ENCODE data around the gene SERPINB11. TPM values are rescaled to one million over a fixed set of nuclear protein-coding genes. Genes with fewer than 3 reads are reported as not detected.
"Not testable (repeated sequence)": the region's sequence is repeated elsewhere in the genome, so short reads cannot be mapped to it uniquely, and the experiment has no call there.

Gene SERPINB11
- not detected for total RNA-seq

DNA sequence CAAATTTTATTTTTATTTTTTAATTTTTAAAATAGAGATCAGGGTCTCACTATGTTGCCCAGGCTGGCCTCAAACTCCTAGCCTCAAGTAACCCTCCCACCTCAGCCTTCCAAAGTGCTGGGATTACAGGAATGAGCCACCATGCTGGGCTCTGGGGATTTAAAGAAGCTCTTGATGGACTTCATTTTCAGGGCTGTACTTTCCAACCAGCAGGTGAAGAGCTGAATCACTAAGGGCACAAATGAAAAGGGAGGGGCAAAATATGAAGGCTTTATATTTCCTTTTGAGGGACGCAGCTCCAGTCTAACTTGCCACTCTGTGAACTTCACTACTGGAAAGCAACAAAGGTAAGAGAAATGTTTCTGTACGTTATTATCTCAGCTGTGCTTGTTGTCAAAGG is at the start of gene SERPINB11:
TSS of gene SERPINB11 (plus strand) at position 301 of the 400 bp plus-strand sequence. CDS start 7,234 bp downstream, outside the sequence.
- no peaks in the 10 kb centered on the region for H3K27me3 ChIP-seq
- no peak within 1 kb of the TSS for H3K27ac ChIP-seq
- no peak within 1 kb of the TSS for H3K4me3 ChIP-seq
- no peaks in the 10 kb centered on the region for H3K36me3 ChIP-seq
- intact Hi-C loops (cut with DNase I; ENCODE audit: low total_unique reads) (no loop called here), in situ Hi-C loops (cut with MboI; ENCODE audit: low sequenced_read_pairs in 4 of 4) (no loop called here)
- no peak for DNase-seq
- H3K9me3 ChIP-seq = no peaks in the 10 kb centered on the region
- H3K4me1 ChIP-seq = no peaks in the 10 kb centered on the region
- no peak for TF ChIP-seq POLR2A (IDR thresholded peaks at IDR 0.05)
- TF ChIP-seq, protein P1, sequence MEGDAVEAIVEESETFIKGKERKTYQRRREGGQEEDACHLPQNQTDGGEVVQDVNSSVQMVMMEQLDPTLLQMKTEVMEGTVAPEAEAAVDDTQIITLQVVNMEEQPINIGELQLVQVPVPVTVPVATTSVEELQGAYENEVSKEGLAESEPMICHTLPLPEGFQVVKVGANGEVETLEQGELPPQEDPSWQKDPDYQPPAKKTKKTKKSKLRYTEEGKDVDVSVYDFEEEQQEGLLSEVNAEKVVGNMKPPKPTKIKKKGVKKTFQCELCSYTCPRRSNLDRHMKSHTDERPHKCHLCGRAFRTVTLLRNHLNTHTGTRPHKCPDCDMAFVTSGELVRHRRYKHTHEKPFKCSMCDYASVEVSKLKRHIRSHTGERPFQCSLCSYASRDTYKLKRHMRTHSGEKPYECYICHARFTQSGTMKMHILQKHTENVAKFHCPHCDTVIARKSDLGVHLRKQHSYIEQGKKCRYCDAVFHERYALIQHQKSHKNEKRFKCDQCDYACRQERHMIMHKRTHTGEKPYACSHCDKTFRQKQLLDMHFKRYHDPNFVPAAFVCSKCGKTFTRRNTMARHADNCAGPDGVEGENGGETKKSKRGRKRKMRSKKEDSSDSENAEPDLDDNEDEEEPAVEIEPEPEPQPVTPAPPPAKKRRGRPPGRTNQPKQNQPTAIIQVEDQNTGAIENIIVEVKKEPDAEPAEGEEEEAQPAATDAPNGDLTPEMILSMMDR (IDR thresholded peaks at IDR 0.05 in 4 of 5, conservative IDR thresholded peaks at IDR 0.05 in 1 of 5) = no peak
- no peak for ATAC-seq

DNA sequence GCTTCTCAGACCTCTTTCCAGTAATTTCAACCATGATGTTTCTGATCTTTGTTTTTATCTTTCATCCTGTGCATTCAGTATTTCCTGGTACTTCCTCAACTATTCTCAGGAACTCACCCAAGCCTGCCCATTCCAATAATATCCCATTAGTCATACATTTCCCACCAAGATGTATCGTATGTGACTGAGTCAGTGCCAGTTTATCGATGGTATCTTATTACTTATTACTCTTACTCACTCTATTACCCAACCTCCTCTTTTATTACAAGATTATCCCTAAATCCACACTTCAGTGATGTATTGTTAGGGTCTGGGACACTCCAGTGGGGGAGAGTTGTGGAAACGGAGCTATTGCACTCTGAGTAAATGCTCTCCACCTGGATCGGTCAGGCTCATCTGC is 43.8 kb upstream of the SERPINB11 start:
- H3K27me3 ChIP-seq; intact Hi-C loops (cut with DNase I; ENCODE audit: low total_unique reads); H3K9me3 ChIP-seq; H3K4me3 ChIP-seq; ATAC-seq; H3K27ac ChIP-seq; in situ Hi-C loops (cut with MboI; ENCODE audit: low sequenced_read_pairs in 4 of 4); DNase-seq; H3K36me3 ChIP-seq; H3K4me1 ChIP-seq: not testable (repeated sequence)

GRCh38 chr18:63661750-63662149 is 41.0 kb upstream of the SERPINB11 start, which contains the start of gene SERPINB3:
TSS of gene SERPINB3 (minus strand) at chr18:63661893. CDS start at chr18:63661216, 677 bp downstream.
- ATAC-seq; H3K4me1 ChIP-seq; in situ Hi-C loops (cut with MboI; ENCODE audit: low sequenced_read_pairs in 4 of 4); H3K9me3 ChIP-seq; intact Hi-C loops (cut with DNase I; ENCODE audit: low total_unique reads); H3K4me3 ChIP-seq; H3K27ac ChIP-seq; H3K36me3 ChIP-seq; H3K27me3 ChIP-seq; DNase-seq: not testable (repeated sequence)

GRCh38 chr18:63664571-63664970 is 38.2 kb upstream of the SERPINB11 start:
- no peak for ATAC-seq
- no peak for DNase-seq
- Histone ChIP-seq H3K9me3 (no peaks in the 10 kb centered on the region), H3K27me3 (no peaks in the 10 kb centered on the region), H3K36me3 (no peaks in the 10 kb centered on the region), H3K4me1 (no peaks in the 10 kb centered on the region), H3K27ac (no peak overlapping the region), H3K4me3 (no peak overlapping the region)
- intact Hi-C loops (cut with DNase I; ENCODE audit: low total_unique reads) = no loop called here
- in situ Hi-C loops (cut with MboI; ENCODE audit: low sequenced_read_pairs in 4 of 4) = no loop called here
- TF ChIP-seq, protein P1 (IDR thresholded peaks at IDR 0.05 in 4 of 5, conservative IDR thresholded peaks at IDR 0.05 in 1 of 5) = no peak
- TF ChIP-seq POLR2A (IDR thresholded peaks at IDR 0.05) = no peak

- ATAC-seq = no peak
- TF ChIP-seq POLR2A (IDR thresholded peaks at IDR 0.05) = no peak
- TF ChIP-seq, protein P1 (IDR thresholded peaks at IDR 0.05 in 4 of 5, conservative IDR thresholded peaks at IDR 0.05 in 1 of 5) = no peak
- H3K9me3 ChIP-seq = no peaks in the 10 kb centered on the region
- in situ Hi-C loops (cut with MboI; ENCODE audit: low sequenced_read_pairs in 4 of 4) (no loop called here), intact Hi-C loops (cut with DNase I; ENCODE audit: low total_unique reads) (no loop called here)
- no peaks in the 10 kb centered on the region for H3K4me1 ChIP-seq
- no peaks in the 10 kb centered on the region for H3K36me3 ChIP-seq
- H3K4me3 ChIP-seq = no peak overlapping the region
- H3K27me3 ChIP-seq = no peaks in the 10 kb centered on the region
- no peak for DNase-seq
- H3K27ac ChIP-seq = no peak overlapping the region
These were observed 26.0 kb upstream of the SERPINB11 start for GRCh38 chr18:63676526-63677323.

Measured in gastrocnemius medialis (tissue), 4 donors.